Measurements from ENCODE around the gene UBA52.
"Not testable (repeated sequence)": the region's sequence is repeated elsewhere in the genome, so short reads cannot be mapped to it uniquely, and the experiment has no call there.

Gene UBA52

DNA sequence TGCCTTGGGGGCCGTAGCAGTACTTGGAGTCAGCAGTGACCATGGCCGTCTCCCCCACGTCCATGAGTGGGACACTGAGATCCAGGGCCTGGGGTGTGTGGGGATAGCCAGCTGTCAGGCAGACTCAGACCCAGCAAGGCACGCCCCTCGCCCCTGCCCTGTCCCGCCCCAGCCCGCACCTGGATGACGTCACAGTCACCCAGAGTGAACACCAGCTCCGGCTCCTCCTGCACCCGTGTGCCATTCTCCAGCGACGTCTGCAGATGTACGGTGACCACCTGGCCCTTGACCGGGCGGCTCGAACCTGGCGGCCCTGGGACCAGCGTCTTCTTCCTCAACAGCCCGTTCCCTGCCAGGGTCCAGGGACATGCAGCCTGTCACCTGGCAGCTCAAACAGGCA lies 32.3 kb upstream of the UBA52 start:
- no peak overlapping the region for H3K27ac ChIP-seq (ENCODE audit: low read depth, low read length)
- no peak overlapping the region for H3K4me2 ChIP-seq (ENCODE audit: low read depth, low read length, poor library complexity, severe bottlenecking)
- H3K9ac ChIP-seq (ENCODE audit: low read length): no peak overlapping the region
- H3K9me2 ChIP-seq (replicated peaks; ENCODE audit: insufficient read depth, low read length): no peaks in the 10 kb centered on the region
- no peaks in the 10 kb centered on the region for H4K20me1 ChIP-seq (ENCODE audit: low read depth, low read length)
- no peaks in the 10 kb centered on the region; the same call in 1 of the 2 replicates for H3K36me3 ChIP-seq (ENCODE audit: low read length)
- peaks cover 9% of the 10 kb centered on the region; the same call in 1 of the 2 replicates for H3K79me2 ChIP-seq (ENCODE audit: insufficient read depth, low read length)
- H3F3A ChIP-seq (ENCODE audit: insufficient read depth): peaks cover 9% of the 10 kb centered on the region; the same call in 1 of the 2 replicates
- H2AFZ ChIP-seq (ENCODE audit: low read depth, low read length, severe bottlenecking): no peak overlapping the region
- no peaks in the 10 kb centered on the region for H3K27me3 ChIP-seq (ENCODE audit: low read length)
- no peak overlapping the region for H3K4me3 ChIP-seq (ENCODE audit: insufficient read depth, low read length, poor library complexity, severe bottlenecking)
- H3K9me3 ChIP-seq (ENCODE audit: insufficient read depth, low read length): no peaks in the 10 kb centered on the region
- TF ChIP-seq, protein P1, sequence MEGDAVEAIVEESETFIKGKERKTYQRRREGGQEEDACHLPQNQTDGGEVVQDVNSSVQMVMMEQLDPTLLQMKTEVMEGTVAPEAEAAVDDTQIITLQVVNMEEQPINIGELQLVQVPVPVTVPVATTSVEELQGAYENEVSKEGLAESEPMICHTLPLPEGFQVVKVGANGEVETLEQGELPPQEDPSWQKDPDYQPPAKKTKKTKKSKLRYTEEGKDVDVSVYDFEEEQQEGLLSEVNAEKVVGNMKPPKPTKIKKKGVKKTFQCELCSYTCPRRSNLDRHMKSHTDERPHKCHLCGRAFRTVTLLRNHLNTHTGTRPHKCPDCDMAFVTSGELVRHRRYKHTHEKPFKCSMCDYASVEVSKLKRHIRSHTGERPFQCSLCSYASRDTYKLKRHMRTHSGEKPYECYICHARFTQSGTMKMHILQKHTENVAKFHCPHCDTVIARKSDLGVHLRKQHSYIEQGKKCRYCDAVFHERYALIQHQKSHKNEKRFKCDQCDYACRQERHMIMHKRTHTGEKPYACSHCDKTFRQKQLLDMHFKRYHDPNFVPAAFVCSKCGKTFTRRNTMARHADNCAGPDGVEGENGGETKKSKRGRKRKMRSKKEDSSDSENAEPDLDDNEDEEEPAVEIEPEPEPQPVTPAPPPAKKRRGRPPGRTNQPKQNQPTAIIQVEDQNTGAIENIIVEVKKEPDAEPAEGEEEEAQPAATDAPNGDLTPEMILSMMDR (IDR thresholded peaks at IDR 0.05; ENCODE audit: insufficient read depth, low read length, poor library complexity, severe bottlenecking): no peak
- no peak for TF ChIP-seq EZH2phosphoT487 (conservative IDR thresholded peaks at IDR 0.05; ENCODE audit: low read length)

DNA sequence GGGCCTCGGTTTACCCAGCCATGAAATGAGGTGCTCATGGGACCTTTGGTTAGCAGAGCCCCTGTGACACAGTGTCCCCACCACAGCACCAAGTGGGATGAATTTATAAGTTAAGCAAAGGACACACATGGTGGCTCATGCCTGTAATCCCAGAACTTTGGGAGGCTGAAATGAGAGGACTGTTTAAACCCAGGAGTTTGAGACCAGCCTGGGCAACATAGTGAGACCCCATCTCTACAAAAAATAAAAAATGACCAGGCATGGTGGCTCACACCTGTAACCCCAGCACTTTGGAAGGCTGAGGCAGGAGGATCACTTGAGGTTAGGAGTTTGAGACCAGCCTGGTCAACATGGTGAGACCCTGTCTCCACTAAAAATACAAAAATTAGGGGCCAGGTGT lies 31.5 kb upstream of the UBA52 start:
- H3K9me2 ChIP-seq (replicated peaks; ENCODE audit: insufficient read depth, low read length); H3K79me2 ChIP-seq (ENCODE audit: insufficient read depth, low read length); H3K27me3 ChIP-seq (ENCODE audit: low read length); H3K4me3 ChIP-seq (ENCODE audit: insufficient read depth, low read length, poor library complexity, severe bottlenecking); H2AFZ ChIP-seq (ENCODE audit: low read depth, low read length, severe bottlenecking); H3K9me3 ChIP-seq (ENCODE audit: insufficient read depth, low read length); H3K27ac ChIP-seq (ENCODE audit: low read depth, low read length); H3F3A ChIP-seq (ENCODE audit: insufficient read depth); H4K20me1 ChIP-seq (ENCODE audit: low read depth, low read length); H3K4me2 ChIP-seq (ENCODE audit: low read depth, low read length, poor library complexity, severe bottlenecking); H3K9ac ChIP-seq (ENCODE audit: low read length); H3K36me3 ChIP-seq (ENCODE audit: low read length): not testable (repeated sequence)

DNA sequence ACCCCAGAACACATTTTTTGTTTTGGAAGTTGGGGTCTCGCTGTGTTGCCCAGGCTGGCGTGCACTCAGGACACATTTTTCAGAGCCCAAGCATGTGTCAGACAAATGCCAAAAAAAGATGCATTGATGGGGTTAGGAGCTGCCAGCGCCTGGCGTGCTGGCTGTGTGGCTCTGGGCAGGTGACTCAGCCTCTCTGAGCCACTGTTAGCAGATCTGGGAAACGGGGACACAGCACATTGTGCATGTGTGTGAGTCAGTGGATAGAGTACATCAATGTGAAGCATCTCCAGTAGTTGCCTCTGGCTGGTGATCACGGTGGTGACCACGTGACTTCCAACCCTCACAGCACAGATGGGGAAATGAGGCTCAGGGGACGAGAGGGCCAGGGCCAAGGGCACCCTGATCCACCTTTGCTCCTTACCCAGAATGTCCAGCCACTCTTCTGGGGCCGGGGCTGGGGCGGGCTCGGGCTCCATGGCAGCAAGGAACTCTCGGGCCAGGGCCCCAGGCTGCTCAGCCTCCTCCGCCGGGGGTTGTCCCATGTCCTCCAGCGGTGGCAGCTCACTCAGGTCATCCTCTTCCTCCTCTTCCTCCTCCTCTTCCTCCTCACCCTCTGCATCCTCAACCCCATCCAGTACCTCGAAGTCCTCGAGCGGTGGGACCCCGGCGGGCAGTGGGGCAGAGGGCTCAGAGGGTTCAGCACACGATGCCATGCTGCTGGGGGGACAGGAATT lies 30.2 kb upstream of the UBA52 start:
- Histone ChIP-seq H3F3A (ENCODE audit: insufficient read depth) (peaks cover 10% of the 10 kb centered on the region; the same call in 1 of the 2 replicates), H4K20me1 (ENCODE audit: low read depth, low read length) (no peaks in the 10 kb centered on the region), H3K36me3 (ENCODE audit: low read length) (no peaks in the 10 kb centered on the region; the same call in 1 of the 2 replicates), H2AFZ (ENCODE audit: low read depth, low read length, severe bottlenecking) (no peak overlapping the region), H3K79me2 (ENCODE audit: insufficient read depth, low read length) (peaks cover 9% of the 10 kb centered on the region; the same call in 1 of the 2 replicates), H3K4me3 (ENCODE audit: insufficient read depth, low read length, poor library complexity, severe bottlenecking) (no peak overlapping the region), H3K27me3 (ENCODE audit: low read length) (no peaks in the 10 kb centered on the region), H3K9ac (ENCODE audit: low read length) (no peak overlapping the region), H3K9me2 (replicated peaks; ENCODE audit: insufficient read depth, low read length) (no peaks in the 10 kb centered on the region), H3K4me2 (ENCODE audit: low read depth, low read length, poor library complexity, severe bottlenecking) (no peak overlapping the region), H3K27ac (ENCODE audit: low read depth, low read length) (no peak overlapping the region), H3K9me3 (ENCODE audit: insufficient read depth, low read length) (no peaks in the 10 kb centered on the region)
- TF ChIP-seq EZH2phosphoT487 (conservative IDR thresholded peaks at IDR 0.05; ENCODE audit: low read length): no peak
- TF ChIP-seq, protein P1 (IDR thresholded peaks at IDR 0.05; ENCODE audit: insufficient read depth, low read length, poor library complexity, severe bottlenecking): no peak
